ENCODE data around the gene STMND1. TPM values are rescaled to one million over a fixed set of nuclear protein-coding genes. Genes with fewer than 3 reads are reported as not detected.

The STMND1 gene
- total and polyA plus RNA-seq, 2 of the 8 experiments (the other 6 are each of a cell fraction or from before 2014, with no cell fraction given), result not detected

- Histone ChIP-seq H2AK5ac (ENCODE audit: low read depth, low read length) (no peak overlapping the region), H3K36me3 (ENCODE audit: control insufficient read depth in 2 of 4, insufficient read depth in 4 of 4, low read length in 3 of 4) (no peaks in the 10 kb centered on the region), H2AFZ (ENCODE audit: low read length) (no peak overlapping the region), H3K27me3 (replicated peaks in 1 of 4; ENCODE audit: control insufficient read depth in 3 of 4, extremely low read depth in 1 of 4, insufficient read depth in 3 of 4, low read length in 3 of 4) (peaks cover 5 to 23% (median 22%) of the 10 kb centered on the region in 4 experiments), H3K4ac (replicated peaks; ENCODE audit: insufficient read length, low read depth, low read length) (no peak overlapping the region), H2BK20ac (ENCODE audit: low read length) (no peak overlapping the region), H3K27ac (ENCODE audit: low read depth, low read length) (no peak overlapping the region), H3K9ac (replicated peaks in 1 of 4; ENCODE audit: extremely low read depth in 1 of 4, low read depth in 3 of 4, low read length in 3 of 4) (no peak overlapping the region), H2BK120ac (replicated peaks; ENCODE audit: low read depth, low read length) (no peak overlapping the region), H2BK5ac (ENCODE audit: low read depth, low read length) (no peak overlapping the region), H4K20me1 (replicated peaks in 1 of 2; ENCODE audit: control insufficient read depth in 1 of 2, insufficient read depth in 2 of 2, low read length in 2 of 2) (no peaks in the 10 kb centered on the region), H3K23ac (ENCODE audit: insufficient read length) (no peak overlapping the region), H3K18ac (ENCODE audit: extremely low read depth, low read length) (no peak overlapping the region), H3K79me2 (ENCODE audit: control insufficient read depth in 1 of 2, insufficient read depth in 2 of 2, low read length in 2 of 2) (no peaks in the 10 kb centered on the region), H4K8ac (ENCODE audit: extremely low read depth, insufficient read depth, low read length) (no peak overlapping the region), H3K4me3 (ENCODE audit: extremely low read depth in 1 of 4, insufficient read depth in 2 of 4, low read depth in 3 of 4, low read length in 4 of 4) (no peak overlapping the region), H4K91ac (replicated peaks; ENCODE audit: insufficient read length, low read length) (no peak overlapping the region), H2BK15ac (ENCODE audit: low read length) (no peak overlapping the region), H3K56ac (replicated peaks; ENCODE audit: insufficient read length, low read depth, low read length) (no peak overlapping the region), H2BK12ac (ENCODE audit: low read depth, low read length) (no peak overlapping the region), H3K79me1 (ENCODE audit: low read depth, low read length) (no peaks in the 10 kb centered on the region), H3K23me2 (ENCODE audit: low read depth, low read length) (peaks cover 7% of the 10 kb centered on the region; the same call in 1 of the 2 replicates), H3K9me3 (ENCODE audit: insufficient read depth in 2 of 2, low read depth in 1 of 2, low read length in 1 of 2) (no peaks in the 10 kb centered on the region), H3K4me2 (ENCODE audit: insufficient read depth in 1 of 2, low read depth in 2 of 2, low read length in 2 of 2) (peak overlapping the region in 1 of 2 experiments; percentile 86; a peak in 1 of 4 replicates), H3K14ac (ENCODE audit: insufficient read length) (no peak overlapping the region), H4K5ac (ENCODE audit: insufficient read length, low read depth, low read length) (no peak overlapping the region), H3K4me1 (replicated peaks in 1 of 4; ENCODE audit: control insufficient read depth in 3 of 4, insufficient read depth in 4 of 4, low read length in 3 of 4) (peaks cover 0 to 2% (median under 1%) of the 10 kb centered on the region in 4 experiments; a peak in 2 of 7 replicates)
- ChIA-PET CTCF (ENCODE audit: partially characterized antibody) (interaction anchor here (1.1 to 1.5 kb wide), 2 partner anchors 10 to 104 kb away, joined by 3 to 8 read pairs; no protein-coding TSS in a partner anchor), POLR2A (ENCODE audit: partially characterized antibody) (no interaction called here)
- TF ChIP-seq SIN3A (conservative IDR thresholded peaks at IDR 0.05 in 1 of 2, IDR thresholded peaks at IDR 0.05 in 1 of 2; ENCODE audit: low read depth in 1 of 2, low read length in 2 of 2), result no peak
- 91% methylated on average over 1 of the region's 1 CpG; no CpG with 5 or more reads in 1 of the 2 experiments for WGBS, 2 experiments (ENCODE audit: extremely low coverage in 1 of 2, insufficient coverage in 1 of 2, insufficient read length in 1 of 2, insufficient replicate concordance in 2 of 2, low coverage in 1 of 2, low lambda C conversion rate in 2 of 2, missing lambda C conversion rate in 1 of 2)
- FAIRE-seq (no peak), DNase-seq (ENCODE audit: low read depth in 1 of 2, low spot score in 2 of 2) (no peak)
Measured at GRCh38 chr6:17100806-17101205, 1.0 kb upstream of the STMND1 start.

Measured in H1 (cell line).